HepG2 (cell line): ENCODE data around the gene PANK1.

Source experiments
- ZKSCAN1 ChIP-seq: fragments of 150-350 bp; IDR thresholded peaks from 2 replicates; pipeline ENCODE4 v1.6.1; 2014; ENCODE audit warnings: low read length
- ZNF24 ChIP-seq: fragments of 450-650 bp; IDR thresholded peaks from 2 replicates; pipeline ENCODE4 v1.6.1; 2017; ENCODE audit warnings: antibody characterized with exemption, mild to moderate bottlenecking
- ZNF788 ChIP-seq: sonication (generic); formaldehyde crosslinking; IDR thresholded peaks from 2 replicates; pipeline ENCODE4 v1.5.0; 2020; ENCODE audit warnings: mild to moderate bottlenecking, missing genetic modification reagents, borderline replicate concordance

DNA sequence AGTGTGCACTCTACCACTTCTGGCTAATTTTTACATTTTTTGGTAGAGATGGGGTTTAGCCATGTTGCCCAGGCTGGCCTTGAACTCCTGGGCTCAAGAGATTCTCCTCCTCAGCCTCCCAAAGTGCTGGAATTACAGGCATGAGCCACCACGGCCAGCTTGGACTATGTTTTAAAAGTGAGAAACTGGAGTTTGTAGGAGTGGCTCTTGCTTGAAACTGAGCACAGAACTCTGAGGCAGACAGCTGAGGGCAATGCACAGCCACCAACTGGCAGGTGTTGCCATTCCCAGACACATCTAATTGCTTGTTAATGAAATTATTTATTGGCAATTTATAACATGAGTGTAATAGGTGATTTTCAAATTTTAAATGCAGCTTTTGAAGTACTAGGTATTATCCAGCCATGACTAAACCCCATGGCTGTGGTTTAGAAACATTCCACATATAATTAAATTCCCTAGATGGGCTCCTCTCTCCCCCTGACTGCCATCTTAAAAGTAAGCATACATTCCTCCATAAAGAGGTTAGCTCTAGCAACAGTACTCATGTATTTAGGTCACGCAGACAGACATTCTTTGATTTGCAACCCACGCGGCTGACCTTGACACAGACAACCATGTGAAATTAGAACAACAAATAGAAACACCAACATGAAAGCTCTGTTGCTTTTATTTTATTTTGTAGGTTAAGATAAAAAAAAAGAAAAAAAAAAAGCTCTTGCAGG lies 19.8 kb downstream of the PANK1 start:
- no peak for TF ChIP-seq ZKSCAN1
- no peak for TF ChIP-seq ZNF788
- no peak for TF ChIP-seq ZNF24
